Stimulated activated CD4-positive, alpha-beta T cell treated with anti-CD3 and anti-CD28 coated beads, Interleukin-15, amount 100 ng/mL, for 24 hours (primary cell): ENCODE data around the gene APLP2.
"Not testable (repeated sequence)": the region's sequence is repeated elsewhere in the genome, so short reads cannot be mapped to it uniquely, and the experiment has no call there.

Experiments
- DNase-seq: peaks from one replicate; pipeline ENCODE4 v3.0.0-alpha.2; 2020

Gene APLP2

GRCh38 chr11:130061017-130061416 is 8.7 kb upstream of the APLP2 start:
- no peak for DNase-seq

GRCh38 chr11:130062026-130062425 is 7.7 kb upstream of the APLP2 start:
- DNase-seq = no peak

- DNase-seq = no peak
Measured at GRCh38 chr11:130063451-130063850, 6.2 kb upstream of the APLP2 start.

GRCh38 chr11:130064596-130064995 is 5.1 kb upstream of the APLP2 start:
- DNase-seq = no peak

- DNase-seq = no peak
Measured at GRCh38 chr11:130066338-130066737, 3.4 kb upstream of the APLP2 start.

GRCh38 chr11:130068546-130068985 is 1.1 kb upstream of the APLP2 start:
- DNase-seq = no peak

- DNase-seq = peak; percentile 51
Measured at GRCh38 chr11:130068986-130069658, 572 bp upstream of the APLP2 start.

GRCh38 chr11:130070109-130070845 is 583 bp downstream of the APLP2 start:
- peak; percentile 64 for DNase-seq

GRCh38 chr11:130070846-130071200 is 1.1 kb downstream of the APLP2 start:
- no peak for DNase-seq

- peak; percentile 11 for DNase-seq
Measured at GRCh38 chr11:130071211-130071712, 1.6 kb downstream of the APLP2 start.

GRCh38 chr11:130074736-130075135 is 5.0 kb downstream of the APLP2 start:
- DNase-seq = no peak

GRCh38 chr11:130076778-130077481 is 7.2 kb downstream of the APLP2 start:
- no peak for DNase-seq

GRCh38 chr11:130077671-130078070 is 8.0 kb downstream of the APLP2 start:
- DNase-seq = no peak

- DNase-seq = no peak
Measured at GRCh38 chr11:130078080-130078479, 8.4 kb downstream of the APLP2 start.

- no peak for DNase-seq
Measured at GRCh38 chr11:130085671-130086290, 16.1 kb downstream of the APLP2 start.

- DNase-seq = no peak
Measured at GRCh38 chr11:130086669-130087068, 17.0 kb downstream of the APLP2 start.

- no peak for DNase-seq
Measured at GRCh38 chr11:130087294-130087926, 17.7 kb downstream of the APLP2 start.

GRCh38 chr11:130088217-130088616 is 18.5 kb downstream of the APLP2 start:
- no peak for DNase-seq

- DNase-seq = no peak
Measured at GRCh38 chr11:130088919-130089673, 19.4 kb downstream of the APLP2 start.

- DNase-seq = no peak
Measured at GRCh38 chr11:130089674-130090073, 20.0 kb downstream of the APLP2 start.

- DNase-seq = not testable (repeated sequence)
Measured at GRCh38 chr11:130090517-130090916, 20.8 kb downstream of the APLP2 start.

GRCh38 chr11:130091169-130091568 is 21.5 kb downstream of the APLP2 start:
- not testable (repeated sequence) for DNase-seq
